ENCODE data around the gene SDC1. TPM values are rescaled to one million over a fixed set of nuclear protein-coding genes. Genes with fewer than 3 reads are reported as not detected.

SDC1 gene
- total RNA-seq, 3 donors from 2014 or later = 65.3 to 170 (median 162) TPM

GRCh38 chr2:20186078-20186854 lies 38.7 kb downstream of the SDC1 start:
- no peak for TF ChIP-seq CTCF (IDR thresholded peaks at IDR 0.05)
- Histone ChIP-seq H3K4me3 (no peak overlapping the region), H3K9me3 (no peaks in the 10 kb centered on the region), H3K4me1 (ENCODE audit: low read depth) (peaks cover 24% of the 10 kb centered on the region), H3K36me3 (ENCODE audit: low read depth) (no peaks in the 10 kb centered on the region)
- peak; percentile 92 for ATAC-seq
- DNase-seq = peak; percentile 65 to 92 (median 72)
- intact Hi-C loops (cut with DNase I, micrococcal nuclease) = no loop called here

- ATAC-seq = peak; percentile 4
- intact Hi-C loops (cut with DNase I, micrococcal nuclease) = no loop called here
- Histone ChIP-seq H3K36me3 (ENCODE audit: low read depth) (no peaks in the 10 kb centered on the region), H3K4me3 (no peak overlapping the region), H3K9me3 (no peaks in the 10 kb centered on the region), H3K4me1 (ENCODE audit: low read depth) (peaks cover 31% of the 10 kb centered on the region)
- DNase-seq = peak in 1 of 3 donors; percentile 25
- no peak for TF ChIP-seq CTCF (IDR thresholded peaks at IDR 0.05)
These were observed 39.5 kb downstream of the SDC1 start for GRCh38 chr2:20185176-20186022.

DNA sequence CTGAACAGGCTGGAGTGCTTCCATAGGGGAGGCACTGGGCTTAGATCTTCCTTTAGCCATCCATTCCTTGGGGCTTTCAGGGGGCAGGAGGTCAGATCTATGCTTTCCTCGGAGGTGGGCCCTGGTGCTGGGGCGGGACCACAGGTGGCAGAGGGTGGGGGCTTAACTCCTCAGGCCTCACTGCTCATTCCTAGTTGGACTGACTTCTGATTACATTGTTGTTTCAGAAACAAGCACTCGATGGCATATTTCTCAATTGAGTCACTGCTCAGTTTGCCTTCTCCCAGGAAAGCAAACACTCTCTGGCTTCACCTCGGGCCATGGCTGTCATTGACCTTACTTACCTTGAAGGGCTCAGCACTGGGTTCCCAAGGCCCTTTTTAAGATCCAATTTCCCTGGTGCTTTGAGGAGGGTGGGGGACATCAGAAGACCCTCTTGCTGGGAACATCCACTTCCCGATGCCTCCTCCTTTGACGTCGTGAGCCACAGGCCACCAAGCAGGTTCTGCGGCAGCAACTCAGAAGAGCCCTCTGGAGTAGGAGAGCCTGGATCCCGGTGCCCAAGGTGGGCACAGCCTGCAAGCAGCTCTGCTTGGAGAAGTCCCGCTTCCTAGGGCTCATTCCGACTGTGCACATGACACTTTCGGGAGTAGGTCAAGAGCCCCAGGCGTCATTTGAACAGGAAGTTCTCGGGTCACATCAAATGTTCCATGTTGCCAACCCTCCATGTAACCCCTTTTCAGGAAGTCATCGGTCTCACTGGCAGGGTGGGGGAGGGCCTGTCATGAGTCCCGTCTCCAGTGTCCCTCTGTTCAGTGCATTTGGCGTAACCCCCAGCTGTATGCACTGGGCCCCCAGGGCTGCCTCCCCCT lies 40.6 kb downstream of the SDC1 start:
- intact Hi-C loops (cut with DNase I, micrococcal nuclease) = no loop called here
- DNase-seq (peak in 1 of 3 donors; percentile 27), ATAC-seq (no peak)
- Histone ChIP-seq H3K4me1 (ENCODE audit: low read depth) (peaks cover 34% of the 10 kb centered on the region), H3K4me3 (no peak overlapping the region), H3K36me3 (ENCODE audit: low read depth) (no peaks in the 10 kb centered on the region), H3K9me3 (no peaks in the 10 kb centered on the region)
- no peak for TF ChIP-seq CTCF (IDR thresholded peaks at IDR 0.05)

DNA sequence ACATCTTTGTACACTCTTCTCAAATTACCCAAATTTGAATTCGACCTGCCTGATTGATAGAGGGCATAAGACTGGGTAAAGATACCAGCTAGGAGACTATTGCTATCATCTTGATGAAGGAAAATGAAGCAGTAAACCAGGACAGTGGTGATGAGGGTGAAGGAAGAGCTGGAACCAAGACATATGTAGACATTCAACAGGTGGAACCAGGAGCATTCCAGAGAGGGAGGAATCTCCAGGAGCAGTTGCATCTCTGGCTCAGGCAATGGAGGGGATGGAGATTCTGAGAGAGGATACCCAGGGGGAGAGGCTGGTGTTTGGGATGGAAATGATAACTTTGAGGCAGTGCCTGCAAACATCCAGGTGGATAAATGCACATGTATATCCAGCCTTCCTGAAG lies 41.6 kb downstream of the SDC1 start:
- Histone ChIP-seq H3K36me3 (ENCODE audit: low read depth) (no peaks in the 10 kb centered on the region), H3K4me3 (no peak overlapping the region), H3K4me1 (ENCODE audit: low read depth) (peaks cover 40% of the 10 kb centered on the region), H3K9me3 (no peaks in the 10 kb centered on the region)
- no peak for DNase-seq
- no peak for TF ChIP-seq CTCF (IDR thresholded peaks at IDR 0.05)
- intact Hi-C loops (cut with DNase I, micrococcal nuclease) = no loop called here
- ATAC-seq = no peak

- TF ChIP-seq CTCF (IDR thresholded peaks at IDR 0.05) = no peak
- Histone ChIP-seq H3K4me1 (ENCODE audit: low read depth) (peaks cover 45% of the 10 kb centered on the region), H3K4me3 (no peak overlapping the region), H3K9me3 (no peaks in the 10 kb centered on the region), H3K36me3 (ENCODE audit: low read depth) (no peaks in the 10 kb centered on the region)
- DNase-seq = peak in 1 of 3 donors; percentile 59
- intact Hi-C loops (cut with DNase I, micrococcal nuclease) = no loop called here
- ATAC-seq = peak; percentile 8
These were observed 42.5 kb downstream of the SDC1 start for GRCh38 chr2:20182241-20182931.

Data from mucosa of descending colon (tissue), 3 donors.